NB4 (cell line): Measurements from ENCODE around the gene TEAD1.

Experiments used
- DNase-seq: peaks from one replicate; pipeline ENCODE4 v3.0.0; 2010; ENCODE audit warnings: low read depth
- H3K4me3 ChIP-seq: one replicate; pipeline ENCODE4 v1.5.1; 2011; ENCODE audit warnings: mild to moderate bottlenecking, low read depth, low read length, moderate library complexity
- CTCF ChIP-seq: IDR thresholded peaks from one replicate; pipeline ENCODE4 v1.5.1; 2012; ENCODE audit warnings: low read depth, low read length
- MYC ChIP-seq: IDR thresholded peaks from 2 replicates; pipeline ENCODE4 v1.6.1; 2011; ENCODE audit warnings: low read depth, low read length
- POLR2A ChIP-seq: IDR thresholded peaks from 2 replicates; pipeline ENCODE4 v1.6.1; 2011; ENCODE audit warnings: mild to moderate bottlenecking; ENCODE audit not compliant: insufficient read length; ENCODE audit errors: extremely low read depth
- TF ChIP-seq, protein P1 (sequence below): IDR thresholded peaks from 2 replicates; pipeline ENCODE4 v1.6.1; 2011; ENCODE audit warnings: low read depth, low read length

Gene TEAD1

DNA sequence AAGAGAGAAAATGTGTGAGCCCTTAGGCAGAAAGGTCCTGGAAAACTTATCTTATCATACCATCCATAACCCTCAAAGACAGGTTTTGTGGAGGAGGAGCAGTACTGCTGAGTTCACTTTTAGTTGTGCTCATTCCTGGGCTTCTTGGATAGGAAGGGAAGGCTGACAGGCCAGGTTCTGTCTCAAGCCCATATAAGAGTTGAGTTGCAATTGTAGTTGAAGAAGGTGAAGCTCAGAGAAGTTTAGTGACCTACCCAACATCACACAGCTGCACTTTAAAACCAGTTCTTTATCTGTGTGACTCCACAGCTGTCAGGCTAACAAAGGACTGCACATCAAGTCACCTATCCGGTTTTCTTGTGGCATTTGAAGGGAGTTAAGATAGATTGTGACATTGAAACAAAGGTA is 13.0 kb downstream of the TEAD1 start:
- TF ChIP-seq POLR2A = no peak
- TF ChIP-seq CTCF = no peak
- TF ChIP-seq, protein P1, sequence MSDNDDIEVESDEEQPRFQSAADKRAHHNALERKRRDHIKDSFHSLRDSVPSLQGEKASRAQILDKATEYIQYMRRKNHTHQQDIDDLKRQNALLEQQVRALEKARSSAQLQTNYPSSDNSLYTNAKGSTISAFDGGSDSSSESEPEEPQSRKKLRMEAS = no peak
- TF ChIP-seq MYC = no peak
- no peak for DNase-seq
- no peak overlapping the region for H3K4me3 ChIP-seq

- H3K4me3 ChIP-seq = no peak overlapping the region
- no peak for DNase-seq
- TF ChIP-seq POLR2A (no peak), MYC (no peak), CTCF (no peak)
- TF ChIP-seq, protein P1 = no peak
Observed at GRCh38 chr11:12687740-12688139, 13.5 kb downstream of the TEAD1 start.

GRCh38 chr11:12689029-12689755 is 15.0 kb downstream of the TEAD1 start:
- TF ChIP-seq, protein P1 = no peak
- no peak overlapping the region for H3K4me3 ChIP-seq
- DNase-seq = no peak

DNA sequence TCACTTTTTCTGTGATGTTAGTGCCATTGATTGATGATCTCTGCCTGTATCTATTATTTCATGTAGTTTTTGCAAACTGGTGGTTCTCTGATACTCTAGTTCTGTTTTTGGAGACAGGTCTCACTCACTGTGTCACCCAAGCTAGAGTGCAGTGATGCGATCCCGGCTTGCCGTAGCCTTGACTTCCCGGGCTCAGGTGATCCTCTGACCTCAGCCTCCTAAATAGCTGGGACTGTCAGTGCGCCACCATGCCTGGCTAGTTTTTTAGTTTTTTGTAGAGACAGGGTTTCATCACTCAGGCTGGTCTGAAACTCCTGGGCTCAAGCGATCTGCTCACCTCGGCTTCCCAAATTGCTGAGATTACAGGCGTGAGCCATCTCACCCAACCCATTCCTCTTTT is 16.4 kb downstream of the TEAD1 start:
- no peak overlapping the region for H3K4me3 ChIP-seq
- TF ChIP-seq MYC (no peak), CTCF (no peak), POLR2A (no peak)
- TF ChIP-seq, protein P1 = no peak
- DNase-seq = no peak

DNA sequence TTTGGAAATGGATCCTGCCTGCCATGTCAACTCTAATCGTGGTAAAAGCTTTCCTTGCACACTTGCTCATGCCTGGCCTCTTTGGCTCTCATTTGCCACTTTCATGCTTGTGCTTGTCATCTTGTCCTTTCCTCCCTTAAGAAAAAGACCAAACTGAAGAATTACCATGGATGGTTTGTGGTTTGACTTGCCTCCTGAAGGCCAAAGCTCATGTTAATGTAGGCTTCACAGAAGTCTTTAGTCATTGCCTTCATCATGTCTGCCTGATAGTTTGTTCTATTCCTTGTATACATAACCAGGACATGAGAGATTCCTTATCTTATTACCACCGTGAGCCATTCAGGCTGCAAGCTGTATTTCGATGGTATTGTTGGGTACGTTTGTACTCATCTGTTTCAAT is 17.3 kb downstream of the TEAD1 start:
- TF ChIP-seq MYC = no peak
- no peak for TF ChIP-seq CTCF
- DNase-seq = no peak
- H3K4me3 ChIP-seq = no peak overlapping the region

GRCh38 chr11:12692229-12693075 is 18.2 kb downstream of the TEAD1 start:
- H3K4me3 ChIP-seq = no peak overlapping the region
- TF ChIP-seq POLR2A = no peak
- TF ChIP-seq MYC = no peak
- TF ChIP-seq, protein P1 = no peak
- no peak for TF ChIP-seq CTCF
- no peak for DNase-seq
